ENCODE measurements around the gene ETS1.
A peak's percentile ranks its signal among the peaks of the same experiment; 100 is the strongest.

The ETS1 gene

DNA sequence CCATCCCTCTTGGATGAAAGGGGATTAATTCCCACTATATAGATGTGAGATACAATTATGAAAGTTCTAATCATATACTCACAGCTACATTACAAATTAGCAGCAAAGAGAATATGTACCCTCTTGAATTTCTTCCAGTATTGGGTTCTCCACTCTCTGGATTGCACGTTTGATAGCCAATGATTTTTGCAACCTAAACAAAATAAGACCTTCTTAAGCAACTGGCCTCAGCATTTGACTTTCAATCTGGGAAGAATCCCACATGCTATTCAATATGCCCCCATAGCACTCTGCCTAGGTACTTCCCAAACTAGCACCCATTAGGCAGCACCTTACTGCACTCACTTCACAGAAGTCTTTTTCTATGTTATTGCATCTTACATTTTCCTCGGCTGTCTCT is 55.8 kb downstream of the ETS1 start:
- POLR2A ChIA-PET (ENCODE audit: low non-redundant PET): no interaction called here
- TF ChIP-seq, protein P1, sequence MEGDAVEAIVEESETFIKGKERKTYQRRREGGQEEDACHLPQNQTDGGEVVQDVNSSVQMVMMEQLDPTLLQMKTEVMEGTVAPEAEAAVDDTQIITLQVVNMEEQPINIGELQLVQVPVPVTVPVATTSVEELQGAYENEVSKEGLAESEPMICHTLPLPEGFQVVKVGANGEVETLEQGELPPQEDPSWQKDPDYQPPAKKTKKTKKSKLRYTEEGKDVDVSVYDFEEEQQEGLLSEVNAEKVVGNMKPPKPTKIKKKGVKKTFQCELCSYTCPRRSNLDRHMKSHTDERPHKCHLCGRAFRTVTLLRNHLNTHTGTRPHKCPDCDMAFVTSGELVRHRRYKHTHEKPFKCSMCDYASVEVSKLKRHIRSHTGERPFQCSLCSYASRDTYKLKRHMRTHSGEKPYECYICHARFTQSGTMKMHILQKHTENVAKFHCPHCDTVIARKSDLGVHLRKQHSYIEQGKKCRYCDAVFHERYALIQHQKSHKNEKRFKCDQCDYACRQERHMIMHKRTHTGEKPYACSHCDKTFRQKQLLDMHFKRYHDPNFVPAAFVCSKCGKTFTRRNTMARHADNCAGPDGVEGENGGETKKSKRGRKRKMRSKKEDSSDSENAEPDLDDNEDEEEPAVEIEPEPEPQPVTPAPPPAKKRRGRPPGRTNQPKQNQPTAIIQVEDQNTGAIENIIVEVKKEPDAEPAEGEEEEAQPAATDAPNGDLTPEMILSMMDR (conservative IDR thresholded peaks at IDR 0.05; ENCODE audit: low read depth): no peak
- DNase-seq (ENCODE audit: low spot score): no peak
- H3K27ac ChIP-seq: no peak overlapping the region
- CTCF ChIA-PET: interaction anchor here (0.6 to 1.2 kb wide), 3 partner anchors 9 to 48 kb away, joined by 3 to 5 read pairs (median 4); no protein-coding TSS in a partner anchor

DNA sequence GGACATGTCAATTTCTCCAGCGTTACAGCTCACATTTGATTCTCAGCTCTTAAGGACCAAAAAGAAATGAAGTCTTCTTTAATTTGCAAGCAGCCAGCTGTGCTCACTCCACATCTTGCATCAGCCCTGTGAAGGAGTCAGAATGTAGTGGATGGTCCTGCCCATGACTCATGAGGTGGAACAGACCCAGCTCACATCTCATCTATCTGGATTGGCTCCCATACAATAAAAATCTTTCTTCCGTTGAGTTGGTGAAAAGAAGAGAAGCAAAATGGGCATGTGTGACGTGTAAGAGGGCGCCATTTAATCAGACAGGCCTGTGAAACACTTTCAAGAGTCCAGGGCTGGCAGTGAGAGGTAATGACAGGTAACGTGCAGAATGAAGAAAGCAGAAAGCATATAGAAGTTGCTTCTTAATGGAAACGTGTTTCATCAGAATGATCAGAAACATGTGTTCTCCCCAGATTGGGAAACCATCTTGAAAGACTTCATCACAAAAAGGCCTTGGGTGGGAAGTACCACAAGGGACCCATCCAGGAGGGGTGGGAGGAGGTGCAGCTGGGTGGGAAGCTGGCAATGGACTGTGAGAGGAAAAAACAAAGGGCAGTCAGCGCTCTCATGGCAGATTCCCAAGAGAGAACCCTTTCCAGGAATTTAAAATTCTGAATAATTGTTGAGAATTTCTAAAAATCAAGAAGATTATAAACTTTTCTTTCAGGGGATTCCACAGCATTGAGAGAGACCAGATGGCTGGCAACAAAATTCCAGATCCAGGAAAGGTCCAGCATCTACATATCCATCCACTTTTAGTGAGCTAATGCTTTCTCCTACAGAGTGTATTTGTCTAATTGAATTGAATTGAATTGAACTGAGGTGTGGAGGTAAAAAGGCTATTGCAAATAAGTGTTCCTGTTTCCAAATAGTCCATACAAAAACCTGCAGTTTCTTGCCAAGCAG is 57.0 kb downstream of the ETS1 start:
- TF ChIP-seq, protein P1 (conservative IDR thresholded peaks at IDR 0.05; ENCODE audit: low read depth): no peak
- no peak overlapping the region; the same call in 1 of the 2 replicates for H3K27ac ChIP-seq
- ChIA-PET CTCF (interaction anchor here (1.1 kb wide), 1 partner anchor 12 kb away, joined by 3 read pairs; no protein-coding TSS in a partner anchor), POLR2A (ENCODE audit: low non-redundant PET) (no interaction called here)
- peak; percentile 52 for DNase-seq (ENCODE audit: low spot score)

- DNase-seq (ENCODE audit: low spot score): no peak
- ChIA-PET POLR2A (ENCODE audit: low non-redundant PET) (no interaction called here), CTCF (no interaction called here)
- TF ChIP-seq, protein P1 (conservative IDR thresholded peaks at IDR 0.05; ENCODE audit: low read depth): no peak
- H3K27ac ChIP-seq: no peak overlapping the region
Observed at GRCh38 chr11:128528294-128528693, 59.1 kb downstream of the ETS1 start.

- TF ChIP-seq, protein P1 (conservative IDR thresholded peaks at IDR 0.05; ENCODE audit: low read depth): no peak
- ChIA-PET POLR2A (ENCODE audit: low non-redundant PET) (no interaction called here), CTCF (interaction anchor here (0.6 kb wide), 1 partner anchor 229 kb away, joined by 3 read pairs; no protein-coding TSS in a partner anchor)
- H3K27ac ChIP-seq: no peak overlapping the region
- no peak for DNase-seq (ENCODE audit: low spot score)
Observed at GRCh38 chr11:128527046-128527445, 60.3 kb downstream of the ETS1 start.

DNA sequence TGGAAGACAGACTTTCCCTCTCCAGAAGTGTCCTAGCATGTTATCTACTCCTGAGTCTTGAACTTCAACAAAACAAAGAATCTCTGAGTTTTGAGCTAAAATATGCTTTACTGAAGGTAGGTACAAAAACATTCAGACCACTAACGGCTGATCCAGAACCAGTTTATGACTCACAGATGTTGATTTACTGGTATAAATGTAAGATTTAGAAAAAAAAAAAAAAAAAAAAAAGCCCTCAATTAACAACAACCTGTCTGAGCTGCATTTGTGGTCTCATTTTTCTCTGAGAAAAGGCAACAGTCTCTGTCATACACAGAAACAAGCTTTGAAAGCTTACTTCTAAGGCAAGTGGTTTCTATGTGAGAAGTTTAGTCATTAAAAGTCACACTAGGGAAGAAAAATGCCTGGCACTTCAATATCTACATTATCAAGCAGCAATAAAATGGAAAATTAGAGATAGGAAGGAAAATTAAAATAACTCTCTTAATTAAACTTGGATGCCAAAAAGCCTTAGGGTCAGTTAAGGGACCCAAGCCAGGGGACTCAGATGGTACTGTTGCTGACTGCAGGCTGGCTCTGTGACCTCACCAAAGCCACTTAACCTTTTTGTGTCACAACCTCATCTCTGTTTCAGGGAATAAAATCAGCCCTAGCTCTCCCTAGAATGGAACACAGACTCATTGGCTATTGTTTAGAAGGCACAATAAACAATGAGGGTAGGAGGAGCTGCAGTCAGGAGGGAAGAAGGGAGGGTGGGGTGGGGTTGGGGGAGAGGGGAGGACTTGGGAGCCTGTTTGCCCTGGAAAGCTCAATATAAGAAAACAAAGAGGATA is 61.7 kb downstream of the ETS1 start:
- ChIA-PET POLR2A (ENCODE audit: low non-redundant PET) (no interaction called here), CTCF (interaction anchor here (0.6 kb wide), 1 partner anchor 353 kb away, joined by 3 read pairs; no protein-coding TSS in a partner anchor)
- no peak overlapping the region for H3K27ac ChIP-seq
- TF ChIP-seq, protein P1 (conservative IDR thresholded peaks at IDR 0.05; ENCODE audit: low read depth): no peak
- no peak for DNase-seq (ENCODE audit: low spot score)

DNA sequence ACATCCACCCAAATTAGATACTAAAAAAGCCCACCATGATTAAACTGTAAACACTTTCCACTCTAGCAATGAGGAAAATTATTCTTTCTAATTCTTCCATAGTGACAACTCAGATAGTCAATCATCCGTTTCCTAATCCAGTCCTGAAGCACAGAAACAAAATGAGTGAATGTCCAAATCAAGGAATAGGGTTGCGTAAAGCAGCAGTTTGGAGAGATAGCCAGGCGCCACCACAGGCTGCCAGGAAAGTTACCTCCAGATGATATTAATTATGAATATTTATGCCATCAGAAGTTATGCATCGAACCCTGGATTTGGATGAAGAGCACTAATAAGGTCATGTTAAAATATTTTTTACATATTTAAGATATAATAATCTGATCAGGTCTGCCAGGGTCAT is 63.2 kb downstream of the ETS1 start:
- no peak overlapping the region for H3K27ac ChIP-seq
- POLR2A ChIA-PET (ENCODE audit: low non-redundant PET): no interaction called here
- DNase-seq (ENCODE audit: low spot score): no peak
- CTCF ChIA-PET: no interaction called here
- TF ChIP-seq, protein P1 (conservative IDR thresholded peaks at IDR 0.05; ENCODE audit: low read depth): no peak
